Spleen (tissue), 7 donors: ENCODE measurements around the gene PTPRU.

Source experiments
- POLR2A ChIP-seq, 3 donors: fragments of 450-650 bp; IDR thresholded peaks; one replicate each; pipeline ENCODE4 v1.5.1; 2017; ENCODE audit warnings: antibody characterized with exemption in 3 of 3, mild to moderate bottlenecking in 1 of 3
- POLR2AphosphoS5 ChIP-seq, 3 donors: sonication (generic); formaldehyde crosslinking; IDR thresholded peaks; one replicate each; pipeline ENCODE4 v1.5.1; 2017; ENCODE audit warnings: antibody characterized with exemption in 3 of 3
- TF ChIP-seq, protein P1 (sequence below), 11 experiments: fragments of 200-600 bp in 7 of 11; fragments of 450-650 bp in 4 of 11; sonication (generic) in 4 of 11; IDR thresholded peaks in 8 of 11; conservative IDR thresholded peaks in 3 of 11; 1 replicate in 7 of 11; 2 replicates in 4 of 11; pipeline versions ENCODE4 v1.4.0 to v1.8.0; 2016 to 2021; ENCODE audit warnings: antibody characterized with exemption in 11 of 11, inconsistent platforms in 4 of 11, mild to moderate bottlenecking in 1 of 11
- donor health status: DM: no; HTN: no; CAD: no; lungs with moderate emphysema.
- donor health status: DM: no; HTN: no; CAD: no.
- donor health status: DM: no; HTN: no; CAD: no.

GRCh38 chr1:29317063-29317915 is 81.0 kb downstream of the PTPRU start:
- TF ChIP-seq, protein P1, sequence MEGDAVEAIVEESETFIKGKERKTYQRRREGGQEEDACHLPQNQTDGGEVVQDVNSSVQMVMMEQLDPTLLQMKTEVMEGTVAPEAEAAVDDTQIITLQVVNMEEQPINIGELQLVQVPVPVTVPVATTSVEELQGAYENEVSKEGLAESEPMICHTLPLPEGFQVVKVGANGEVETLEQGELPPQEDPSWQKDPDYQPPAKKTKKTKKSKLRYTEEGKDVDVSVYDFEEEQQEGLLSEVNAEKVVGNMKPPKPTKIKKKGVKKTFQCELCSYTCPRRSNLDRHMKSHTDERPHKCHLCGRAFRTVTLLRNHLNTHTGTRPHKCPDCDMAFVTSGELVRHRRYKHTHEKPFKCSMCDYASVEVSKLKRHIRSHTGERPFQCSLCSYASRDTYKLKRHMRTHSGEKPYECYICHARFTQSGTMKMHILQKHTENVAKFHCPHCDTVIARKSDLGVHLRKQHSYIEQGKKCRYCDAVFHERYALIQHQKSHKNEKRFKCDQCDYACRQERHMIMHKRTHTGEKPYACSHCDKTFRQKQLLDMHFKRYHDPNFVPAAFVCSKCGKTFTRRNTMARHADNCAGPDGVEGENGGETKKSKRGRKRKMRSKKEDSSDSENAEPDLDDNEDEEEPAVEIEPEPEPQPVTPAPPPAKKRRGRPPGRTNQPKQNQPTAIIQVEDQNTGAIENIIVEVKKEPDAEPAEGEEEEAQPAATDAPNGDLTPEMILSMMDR (IDR thresholded peaks at IDR 0.05 in 8 of 11, conservative IDR thresholded peaks at IDR 0.05 in 3 of 11): no peak
- no peak for TF ChIP-seq POLR2AphosphoS5 (IDR thresholded peaks at IDR 0.05)
- no peak for TF ChIP-seq POLR2A (IDR thresholded peaks at IDR 0.05)
